H1 (cell line): ENCODE data around the gene PDLIM3. TPM values are rescaled to one million over a fixed set of nuclear protein-coding genes. Genes with fewer than 3 reads are reported as not detected.

Source experiments
- CTCF ChIA-PET: fragments of 300-600 bp; sonication (Branson Sonifier 250); formaldehyde crosslinking; loops from one replicate; lab custom pipeline; 2021; ENCODE audit not compliant: partially characterized antibody; lab: Charles Lee
- POLR2A ChIA-PET: fragments of 300-600 bp; sonication (Branson Sonifier 250); formaldehyde crosslinking; loops from one replicate; lab custom pipeline; 2021; ENCODE audit warnings: inconsistent platforms; ENCODE audit not compliant: partially characterized antibody; lab: Charles Lee
- DNase-seq, 2 experiments: peaks; one replicate each; pipeline versions ENCODE4 v3.0.0 to v3.0.0-alpha.2; 2010 to 2022; ENCODE audit warnings: low spot score in 2 of 2, low read depth in 1 of 2, mixed read lengths in 1 of 2
- FAIRE-seq: peaks from 2 replicates; lab custom pipeline; 2011; peaks lifted over from hg19 to GRCh38; lab: Jason Lieb, UNC
- H2AFZ ChIP-seq: 2 replicates; pipeline ENCODE4 v1.8.1; 2012; ENCODE audit warnings: low read length, inconsistent platforms
- H2AK5ac ChIP-seq: 2 replicates; pipeline ENCODE4 v1.6.1; 2013; ENCODE audit warnings: low read depth, low read length
- H2BK120ac ChIP-seq: replicated peaks from 2 replicates; pipeline ENCODE3; 2013; ENCODE audit warnings: low read depth, low read length, inconsistent platforms
- H2BK12ac ChIP-seq: 2 replicates; pipeline ENCODE4 v1.6.1; 2013; ENCODE audit warnings: low read depth, low read length
- H2BK15ac ChIP-seq: 2 replicates; pipeline ENCODE4 v1.6.1; 2013; ENCODE audit warnings: low read length
- H2BK20ac ChIP-seq: 2 replicates; pipeline ENCODE4 v1.6.1; 2013; ENCODE audit warnings: low read length
- H2BK5ac ChIP-seq: 2 replicates; pipeline ENCODE4 v1.6.1; 2013; ENCODE audit warnings: low read depth, low read length
- H3K14ac ChIP-seq: 2 replicates; pipeline ENCODE4 v1.6.1; 2013; ENCODE audit warnings: inconsistent platforms; ENCODE audit not compliant: insufficient read length
- H3K18ac ChIP-seq: 2 replicates; pipeline ENCODE4 v1.6.1; 2013; ENCODE audit warnings: low read length; ENCODE audit errors: extremely low read depth
- H3K23ac ChIP-seq: 2 replicates; pipeline ENCODE4 v1.6.1; 2013; ENCODE audit warnings: inconsistent platforms; ENCODE audit not compliant: insufficient read length
- H3K23me2 ChIP-seq: 2 replicates; pipeline ENCODE4 v1.6.1; 2013; ENCODE audit warnings: low read depth, low read length
- H3K27ac ChIP-seq: 2 replicates; pipeline ENCODE4 v1.6.1; 2011; ENCODE audit warnings: low read depth, low read length, inconsistent platforms
- H3K27me3 ChIP-seq, 4 experiments: replicated peaks in 1 of 4; 1 replicate in 1 of 4; 2 replicates in 3 of 4; pipeline versions ENCODE4 v1.6.1 to v1.8.1; 2011 to 2013; ENCODE audit warnings: low read length in 3 of 4, mild to moderate bottlenecking in 3 of 4, inconsistent platforms in 2 of 4, mixed read lengths in 2 of 4, moderate library complexity in 1 of 4; ENCODE audit not compliant: control insufficient read depth in 3 of 4, insufficient read depth in 3 of 4; ENCODE audit errors: extremely low read depth in 1 of 4
- H3K36me3 ChIP-seq, 4 experiments: 2 replicates each; pipeline versions ENCODE4 v1.6.1 to v1.8.1; 2011 to 2013; ENCODE audit warnings: mild to moderate bottlenecking in 4 of 4, low read length in 3 of 4, moderate library complexity in 2 of 4, control low read depth in 1 of 4, inconsistent platforms in 1 of 4; ENCODE audit not compliant: insufficient read depth in 4 of 4, control insufficient read depth in 2 of 4
- H3K4ac ChIP-seq: replicated peaks from 2 replicates; pipeline ENCODE3; 2013; ENCODE audit warnings: low read length, low read depth, mixed read lengths, inconsistent platforms; ENCODE audit not compliant: insufficient read length
- H3K4me1 ChIP-seq, 4 experiments: replicated peaks in 1 of 4; 1 replicate in 1 of 4; 2 replicates in 3 of 4; pipeline versions ENCODE4 v1.6.1 to v1.8.1; 2011 to 2013; ENCODE audit warnings: low read length in 3 of 4, inconsistent platforms in 2 of 4, mixed read lengths in 1 of 4; ENCODE audit not compliant: insufficient read depth in 4 of 4, control insufficient read depth in 3 of 4
- H3K4me2 ChIP-seq, 2 experiments: 2 replicates each; pipeline versions ENCODE4 v1.6.1 to v1.8.1; 2011 to 2013; ENCODE audit warnings: low read depth in 2 of 2, low read length in 2 of 2, control low read depth in 1 of 2, inconsistent platforms in 1 of 2, mild to moderate bottlenecking in 1 of 2; ENCODE audit not compliant: insufficient read depth in 1 of 2
- H3K4me3 ChIP-seq, 4 experiments: fragments of 200-600, 300-600 bp in 1 of 4; sonication (generic), shearing (Covaris generic), sonication (Bioruptor Twin) in 1 of 4; 2 replicates each; pipeline versions ENCODE4 v1.5.1 to v1.8.1; 2011 to 2016; ENCODE audit warnings: low read length in 4 of 4, low read depth in 3 of 4, control low read depth in 2 of 4, inconsistent platforms in 2 of 4, mild to moderate bottlenecking in 2 of 4, mixed read lengths in 1 of 4, moderate library complexity in 1 of 4; ENCODE audit not compliant: insufficient read depth in 2 of 4; ENCODE audit errors: extremely low read depth in 1 of 4
- H3K56ac ChIP-seq: replicated peaks from 2 replicates; pipeline ENCODE3; 2013; ENCODE audit warnings: low read depth, mild to moderate bottlenecking, mixed read lengths, low read length, inconsistent platforms; ENCODE audit not compliant: insufficient read length
- H3K79me1 ChIP-seq: 2 replicates; pipeline ENCODE4 v1.6.1; 2013; ENCODE audit warnings: low read depth, low read length, control low read depth
- H3K79me2 ChIP-seq, 2 experiments: 2 replicates each; pipeline versions ENCODE4 v1.6.1 to v1.8.1; 2012 to 2013; ENCODE audit warnings: low read length in 2 of 2, mild to moderate bottlenecking in 2 of 2, inconsistent platforms in 1 of 2; ENCODE audit not compliant: insufficient read depth in 2 of 2, control insufficient read depth in 1 of 2
- H3K9ac ChIP-seq, 4 experiments: replicated peaks in 1 of 4; 1 replicate in 1 of 4; 2 replicates in 3 of 4; pipeline versions ENCODE4 v1.6.1 to v1.8.1; 2011 to 2013; ENCODE audit warnings: low read depth in 3 of 4, low read length in 3 of 4, control low read depth in 2 of 4, mild to moderate bottlenecking in 2 of 4, moderate library complexity in 2 of 4, inconsistent platforms in 1 of 4; ENCODE audit errors: extremely low read depth in 1 of 4
- H3K9me3 ChIP-seq, 2 experiments: 2 replicates each; pipeline versions ENCODE4 v1.6.1 to v1.8.1; 2012 to 2013; ENCODE audit warnings: mild to moderate bottlenecking in 2 of 2, moderate library complexity in 2 of 2, control low read depth in 1 of 2, inconsistent platforms in 1 of 2, low read depth in 1 of 2, low read length in 1 of 2, mixed read lengths in 1 of 2; ENCODE audit not compliant: insufficient read depth in 2 of 2
- H4K20me1 ChIP-seq, 2 experiments: replicated peaks in 1 of 2; 2 replicates each; pipeline versions ENCODE3 to v1.8.1; 2011 to 2013; ENCODE audit warnings: inconsistent platforms in 2 of 2, low read length in 2 of 2, mild to moderate bottlenecking in 1 of 2; ENCODE audit not compliant: insufficient read depth in 2 of 2, control insufficient read depth in 1 of 2
- H4K5ac ChIP-seq: 2 replicates; pipeline ENCODE4 v1.6.1; 2013; ENCODE audit warnings: low read length, low read depth, mixed read lengths, inconsistent platforms; ENCODE audit not compliant: insufficient read length
- H4K8ac ChIP-seq: 2 replicates; pipeline ENCODE4 v1.8.0; 2013; ENCODE audit warnings: mild to moderate bottlenecking, moderate library complexity, low read length, inconsistent platforms; ENCODE audit not compliant: insufficient read depth; ENCODE audit errors: extremely low read depth
- H4K91ac ChIP-seq: replicated peaks from 2 replicates; pipeline ENCODE3; 2013; ENCODE audit warnings: low read length, mixed read lengths, inconsistent platforms; ENCODE audit not compliant: insufficient read length
- ASH2L ChIP-seq: fragments of 200-600, 300-600 bp; sonication (generic); IDR thresholded peaks from one replicate; pipeline ENCODE4 v1.7.1; 2017; ENCODE audit warnings: low read length
- BACH1 ChIP-seq: IDR thresholded peaks from 2 replicates; pipeline ENCODE4 v1.6.1; 2012; ENCODE audit warnings: low read length, improper control_type of control experiment
- CREB1 ChIP-seq: IDR thresholded peaks from 2 replicates; pipeline ENCODE4 v1.6.1; 2012; ENCODE audit warnings: inconsistent platforms
- GTF2F1 ChIP-seq: IDR thresholded peaks from 2 replicates; pipeline ENCODE4 v1.6.1; 2012; ENCODE audit warnings: low read depth, low read length, improper control_type of control experiment, borderline replicate concordance
- HDAC2 ChIP-seq, 2 experiments: fragments of 300-600 bp in 1 of 2; sonication (generic) in 1 of 2; IDR thresholded peaks; 2 replicates each; pipeline ENCODE4 v1.6.1; 2011 to 2012; ENCODE audit warnings: low read depth in 2 of 2, low read length in 2 of 2, mild to moderate bottlenecking in 2 of 2, moderate library complexity in 2 of 2, borderline replicate concordance in 1 of 2, inconsistent platforms in 1 of 2
- HDAC6 ChIP-seq: IDR thresholded peaks from one replicate; pipeline ENCODE4 v1.7.1; 2012; ENCODE audit warnings: low read depth, mild to moderate bottlenecking, inconsistent platforms, low read length, moderate library complexity
- MAFK ChIP-seq: IDR thresholded peaks from 2 replicates; pipeline ENCODE4 v1.6.1; 2012; ENCODE audit warnings: low read depth, mild to moderate bottlenecking, improper control_type of control experiment, low read length
- NRF1 ChIP-seq: IDR thresholded peaks from 2 replicates; pipeline ENCODE4 v1.6.1; 2011; ENCODE audit warnings: mild to moderate bottlenecking, low read depth, low read length, improper control_type of control experiment
- POLR2A ChIP-seq, 2 experiments: IDR thresholded peaks; 1 replicate in 1 of 2; 2 replicates in 1 of 2; pipeline ENCODE4 v1.6.1; 2011; ENCODE audit warnings: low read depth in 2 of 2, low read length in 2 of 2, mild to moderate bottlenecking in 2 of 2; ENCODE audit errors: control extremely low read depth in 1 of 2
- RFX5 ChIP-seq: IDR thresholded peaks from 2 replicates; pipeline ENCODE4 v1.6.1; 2011; ENCODE audit warnings: low read depth, low read length, improper control_type of control experiment, borderline replicate concordance
- SIX5 ChIP-seq: IDR thresholded peaks from 2 replicates; pipeline ENCODE4 v1.6.1; 2011; ENCODE audit warnings: mild to moderate bottlenecking, low read depth, low read length
- SP4 ChIP-seq: IDR thresholded peaks from 2 replicates; pipeline ENCODE4 v1.6.1; 2012; ENCODE audit warnings: low read length, inconsistent platforms
- TAF1 ChIP-seq: IDR thresholded peaks from 2 replicates; pipeline ENCODE4 v1.6.1; 2011; ENCODE audit warnings: mild to moderate bottlenecking, low read depth, low read length
- TCF12 ChIP-seq: IDR thresholded peaks from 2 replicates; pipeline ENCODE4 v1.6.1; 2011; ENCODE audit warnings: low read depth, mild to moderate bottlenecking, low read length
- WGBS, 2 experiments: shearing (Covaris generic) in 1 of 2; methylation state at CpG; one replicate each; pipeline versions ENCODE4 v1.1.6 to v1.1.7; 2013 to 2015; ENCODE audit warnings: low lambda C conversion rate in 2 of 2, mixed read lengths in 2 of 2, inconsistent platforms in 1 of 2, low coverage in 1 of 2, missing lambda C conversion rate in 1 of 2; ENCODE audit not compliant: insufficient replicate concordance in 2 of 2, insufficient coverage in 1 of 2, insufficient read length in 1 of 2; ENCODE audit errors: extremely low coverage in 1 of 2, missing lambda C conversion rate in 1 of 2; 5-methylcytosine and 5-hydroxymethylcytosine counted together
- polyA plus RNA-seq, 7 experiments: library from polyadenylated mRNA; depleted of rRNA in 3 of 7; stranded (reverse) in 5 of 7; unstranded in 2 of 7; fragments of >200 nt in 5 of 7; fragments of 200-250 nt in 2 of 7; gene quantifications; 1 replicate in 5 of 7; 2 replicates in 1 of 7; 4 replicates in 1 of 7; pipeline versions ENCODE4 v1.2.1 to v1.2.3, GENCODE V29; 2011 to 2013; ENCODE audit warnings: missing spikeins in 2 of 7, mixed read lengths in 2 of 7
- total RNA-seq: library from RNA; stranded (reverse); fragmentation: NEBNext Ultra II Directional; extraction: Animal tissue kit (Norgen Biotek cat#: 25700); gene quantifications from 2 replicates; pipeline ENCODE4 v1.2.1, GENCODE V29; 2021

The PDLIM3 gene
- total and polyA plus RNA-seq, 2 of the 8 experiments (the other 6 are each of a cell fraction or from before 2014, with no cell fraction given) = 7.6 to 8.1 TPM

DNA sequence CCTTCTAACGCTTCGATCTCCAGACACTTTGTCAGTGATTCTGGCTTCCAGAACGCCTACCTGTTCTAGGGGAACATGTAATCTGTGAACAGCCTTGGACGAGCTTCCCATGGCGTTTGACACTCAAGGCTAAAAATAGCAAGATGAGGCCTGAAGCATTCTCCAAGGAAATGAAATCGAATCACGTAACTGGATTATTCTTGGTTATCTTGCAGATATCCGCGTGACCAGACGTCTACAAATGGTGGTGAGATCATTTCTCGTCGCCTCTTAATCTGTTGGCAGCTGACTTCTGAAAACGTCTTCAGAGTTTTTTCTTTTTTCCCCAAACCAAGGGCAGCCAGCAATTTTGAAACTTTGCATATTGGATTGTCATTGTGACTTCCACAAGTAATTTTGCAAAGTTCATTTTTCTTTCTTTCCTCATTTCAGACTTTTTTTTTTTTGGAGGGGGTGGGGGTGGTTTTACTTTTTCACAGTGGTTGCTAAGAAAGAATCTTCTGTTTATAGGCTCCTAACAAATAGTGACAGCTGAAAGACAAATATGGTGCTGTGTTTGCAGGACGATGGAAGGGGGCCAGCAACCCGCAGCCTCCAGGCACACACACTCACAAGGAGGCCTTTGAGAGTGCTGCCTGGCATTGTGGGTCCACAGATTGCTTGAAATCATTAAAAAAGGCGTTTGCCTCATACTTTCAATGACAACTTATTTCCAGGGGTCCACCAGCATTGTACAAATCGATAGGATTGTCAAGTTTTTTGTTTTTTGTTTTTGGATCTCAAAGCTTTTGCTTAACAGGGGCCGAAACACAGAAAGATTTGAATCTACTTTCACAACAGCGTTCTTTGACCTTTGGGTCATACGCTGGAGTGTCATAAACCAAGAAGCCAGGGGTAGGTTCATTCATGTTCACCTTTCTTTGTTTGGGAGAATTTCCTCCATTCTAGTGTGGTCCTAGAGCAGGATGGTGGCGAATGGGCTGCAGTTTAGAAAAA is 32.4 kb upstream of the PDLIM3 start:
- Histone ChIP-seq H4K8ac (no peak overlapping the region), H4K5ac (no peak overlapping the region), H3K23me2 (no peaks in the 10 kb centered on the region), H3K9me3 (peaks cover 9% of the 10 kb centered on the region in 2 experiments; a peak in 3 of 4 replicates), H3K27ac (no peak overlapping the region), H2BK20ac (no peak overlapping the region), H3K4me2 (no peak overlapping the region), H4K20me1 (no peaks in the 10 kb centered on the region), H3K18ac (no peak overlapping the region), H3K4ac (no peak overlapping the region), H3K23ac (no peak overlapping the region), H3K4me1 (no peaks in the 10 kb centered on the region; a peak in 1 of 7 replicates), H3K14ac (no peak overlapping the region), H2BK12ac (no peak overlapping the region), H3K4me3 (no peak overlapping the region), H2BK5ac (no peak overlapping the region), H2BK15ac (no peak overlapping the region; the same call in 1 of the 2 replicates), H2BK120ac (no peak overlapping the region), H2AK5ac (no peak overlapping the region), H2AFZ (no peak overlapping the region), H3K27me3 (no peaks in the 10 kb centered on the region), H4K91ac (no peak overlapping the region), H3K79me1 (no peaks in the 10 kb centered on the region), H3K9ac (no peak overlapping the region), H3K79me2 (no peaks in the 10 kb centered on the region), H3K36me3 (no peaks in the 10 kb centered on the region), H3K56ac (no peak overlapping the region)
- FAIRE-seq (no peak), DNase-seq (no peak)
- ChIA-PET POLR2A (no interaction called here), CTCF (no interaction called here)
- 88% methylated on average over 21 of the region's 21 CpGs; no CpG with 5 or more reads in 1 of the 2 experiments for WGBS, 2 experiments
- no peak for TF ChIP-seq POLR2A (IDR thresholded peaks at IDR 0.05; ENCODE audit: control extremely low read depth in 1 of 2, low read depth in 2 of 2, low read length in 2 of 2)
- no peak for TF ChIP-seq SP4
- TF ChIP-seq BACH1 = no peak
- TF ChIP-seq SIX5 = no peak
- no peak for TF ChIP-seq RFX5
- no peak for TF ChIP-seq HDAC6
- no peak for TF ChIP-seq ASH2L
- no peak for TF ChIP-seq HDAC2 (IDR thresholded peaks at IDR 0.05; ENCODE audit: borderline replicate concordance in 1 of 2, low read depth in 2 of 2, low read length in 2 of 2)
- no peak for TF ChIP-seq TAF1
- TF ChIP-seq GTF2F1 = no peak
- no peak for TF ChIP-seq MAFK
- no peak for TF ChIP-seq CREB1
- TF ChIP-seq NRF1 = no peak
- TF ChIP-seq TCF12 = no peak
